Osteoblast (primary cell): ENCODE measurements around the gene SLC25A11. TPM values are rescaled to one million over a fixed set of nuclear protein-coding genes. Genes with fewer than 3 reads are reported as not detected.

Experiments
- DNase-seq: peaks from one replicate; pipeline ENCODE4 v3.0.0; 2011; ENCODE audit warnings: low spot score, mixed read lengths; ENCODE audit not compliant: insufficient read length; ENCODE audit errors: missing footprints
- H2AFZ ChIP-seq: 2 replicates; pipeline ENCODE4 v1.6.0; 2011; ENCODE audit warnings: mild to moderate bottlenecking, low read length
- H3K27ac ChIP-seq: 2 replicates; pipeline ENCODE4 v1.5.1; 2011; ENCODE audit warnings: mild to moderate bottlenecking, low read depth, low read length, moderate library complexity
- H3K27me3 ChIP-seq: 2 replicates; pipeline ENCODE4 v1.6.0; 2012; ENCODE audit warnings: mild to moderate bottlenecking, control low read depth, inconsistent platforms, low read length, moderate library complexity; ENCODE audit not compliant: insufficient read depth
- H3K36me3 ChIP-seq: 2 replicates; pipeline ENCODE4 v1.5.1; 2011; ENCODE audit warnings: mild to moderate bottlenecking, low read length, control low read depth, moderate library complexity; ENCODE audit not compliant: insufficient read depth
- H3K4me1 ChIP-seq: 2 replicates; pipeline ENCODE4 v1.5.1; 2011; ENCODE audit warnings: mild to moderate bottlenecking, low read length, control low read depth, moderate library complexity; ENCODE audit not compliant: insufficient read depth
- H3K4me2 ChIP-seq: 2 replicates; pipeline ENCODE4 v1.6.0; 2011; ENCODE audit warnings: mild to moderate bottlenecking, low read length; ENCODE audit not compliant: insufficient read depth
- H3K4me3 ChIP-seq: fragments of 200-600 bp; sonication (generic); 3 replicates; pipeline ENCODE4 v1.5.1; 2012; ENCODE audit warnings: mild to moderate bottlenecking, low read length, inconsistent platforms; ENCODE audit not compliant: insufficient read depth
- H3K79me2 ChIP-seq: 2 replicates; pipeline ENCODE4 v1.6.0; 2012; ENCODE audit warnings: mild to moderate bottlenecking, low read length, control low read depth, inconsistent platforms; ENCODE audit not compliant: insufficient read depth
- H3K9me3 ChIP-seq: 2 replicates; pipeline ENCODE4 v1.5.1; 2011; ENCODE audit warnings: low read depth, low read length, control low read depth
- H4K20me1 ChIP-seq: 2 replicates; pipeline ENCODE4 v1.6.0; 2012; ENCODE audit warnings: mild to moderate bottlenecking, low read length, control low read depth; ENCODE audit not compliant: insufficient read depth
- total RNA-seq: library from RNA; depleted of rRNA; stranded (reverse); fragments of >200 nt; gene quantifications from 2 replicates; pipeline ENCODE4 v1.2.3, GENCODE V29; 2012
- TF ChIP-seq, protein P1 (sequence below): IDR thresholded peaks from 2 replicates; pipeline ENCODE4 v1.5.1; 2011; ENCODE audit warnings: mild to moderate bottlenecking, low read depth, low read length, moderate library complexity; ENCODE audit errors: extremely low read depth

The SLC25A11 gene
- total RNA-seq, 1 donor = 47.4 TPM

DNA sequence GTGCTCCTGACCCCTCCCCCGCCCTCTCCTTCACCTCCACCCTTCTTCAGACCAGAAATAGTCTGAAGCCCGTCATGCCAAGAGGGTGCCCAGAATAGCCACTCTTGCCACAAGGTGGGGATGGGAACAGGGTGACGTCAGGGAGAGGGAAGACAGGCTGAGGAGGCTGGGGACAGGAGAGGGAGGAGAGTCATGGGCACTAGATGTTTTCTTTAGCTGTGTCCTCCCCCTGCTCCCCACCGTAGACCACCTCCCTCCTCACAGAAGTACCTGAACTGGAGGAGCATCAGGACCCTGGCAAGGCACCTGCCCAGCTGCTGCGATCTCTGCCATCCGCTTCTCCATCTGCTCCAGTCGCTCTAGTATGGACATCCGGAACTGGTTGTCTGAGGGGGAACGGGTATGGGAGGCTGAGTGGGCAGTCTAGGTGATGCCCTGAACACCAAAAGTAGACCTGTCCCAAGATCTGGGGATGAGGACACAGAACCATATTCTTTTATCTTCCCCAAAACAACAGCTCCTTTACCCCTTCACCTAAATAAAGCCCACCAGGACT, 34.3 kb upstream of the SLC25A11 start:
- Histone ChIP-seq H3K9me3 (no peaks in the 10 kb centered on the region), H3K4me3 (no peak overlapping the region), H3K79me2 (peaks cover 6% of the 10 kb centered on the region), H4K20me1 (no peaks in the 10 kb centered on the region), H3K4me2 (no peak overlapping the region), H2AFZ (no peak overlapping the region), H3K4me1 (peaks cover 12% of the 10 kb centered on the region), H3K36me3 (peaks cover 73% of the 10 kb centered on the region), H3K27ac (no peak overlapping the region), H3K27me3 (no peaks in the 10 kb centered on the region)
- DNase-seq = no peak
- TF ChIP-seq, protein P1, sequence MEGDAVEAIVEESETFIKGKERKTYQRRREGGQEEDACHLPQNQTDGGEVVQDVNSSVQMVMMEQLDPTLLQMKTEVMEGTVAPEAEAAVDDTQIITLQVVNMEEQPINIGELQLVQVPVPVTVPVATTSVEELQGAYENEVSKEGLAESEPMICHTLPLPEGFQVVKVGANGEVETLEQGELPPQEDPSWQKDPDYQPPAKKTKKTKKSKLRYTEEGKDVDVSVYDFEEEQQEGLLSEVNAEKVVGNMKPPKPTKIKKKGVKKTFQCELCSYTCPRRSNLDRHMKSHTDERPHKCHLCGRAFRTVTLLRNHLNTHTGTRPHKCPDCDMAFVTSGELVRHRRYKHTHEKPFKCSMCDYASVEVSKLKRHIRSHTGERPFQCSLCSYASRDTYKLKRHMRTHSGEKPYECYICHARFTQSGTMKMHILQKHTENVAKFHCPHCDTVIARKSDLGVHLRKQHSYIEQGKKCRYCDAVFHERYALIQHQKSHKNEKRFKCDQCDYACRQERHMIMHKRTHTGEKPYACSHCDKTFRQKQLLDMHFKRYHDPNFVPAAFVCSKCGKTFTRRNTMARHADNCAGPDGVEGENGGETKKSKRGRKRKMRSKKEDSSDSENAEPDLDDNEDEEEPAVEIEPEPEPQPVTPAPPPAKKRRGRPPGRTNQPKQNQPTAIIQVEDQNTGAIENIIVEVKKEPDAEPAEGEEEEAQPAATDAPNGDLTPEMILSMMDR = no peak

DNA sequence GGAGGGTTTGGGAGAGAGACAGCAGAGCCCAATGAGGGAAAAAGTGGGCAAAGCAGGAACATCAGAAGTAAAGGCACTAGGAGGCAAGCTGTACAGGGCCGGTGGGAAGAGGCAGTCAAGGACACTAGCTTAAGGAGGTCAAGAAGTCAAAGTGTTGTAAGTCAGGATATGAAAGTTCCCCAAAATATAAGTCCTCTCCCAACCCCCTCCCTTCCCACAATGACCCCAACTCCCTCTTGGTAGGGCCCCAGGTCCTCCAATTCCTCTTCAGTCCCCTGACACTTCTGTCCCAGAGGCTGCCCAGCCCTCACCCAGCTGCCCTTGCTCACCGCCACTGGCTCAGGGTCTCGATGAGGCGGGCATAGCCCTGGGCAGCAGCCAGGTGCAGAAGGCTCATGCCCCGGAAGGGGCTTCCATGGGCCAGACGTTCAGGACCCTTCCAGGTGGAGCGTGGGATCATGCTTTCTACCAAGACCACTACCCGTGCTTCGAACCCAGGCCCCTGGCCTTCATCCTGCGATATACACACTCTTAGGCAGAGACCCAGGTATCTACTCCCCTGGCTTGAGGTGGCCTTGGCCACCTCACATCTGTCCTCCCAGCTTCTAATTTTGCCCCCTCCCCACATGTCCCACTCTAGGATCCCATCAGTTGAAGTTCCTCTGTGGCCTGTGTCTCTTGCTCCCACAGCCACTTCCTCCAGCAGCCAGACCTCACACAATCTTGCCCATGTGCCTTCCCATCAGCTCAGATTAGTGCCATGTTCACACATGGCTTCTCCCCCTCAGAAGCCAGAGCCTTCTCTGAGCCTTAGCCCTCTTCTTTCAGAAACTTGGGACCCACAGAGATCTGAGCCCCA, 33.6 kb upstream of the SLC25A11 start:
- no peak for DNase-seq
- Histone ChIP-seq H3K79me2 (peaks cover 9% of the 10 kb centered on the region), H3K9me3 (no peaks in the 10 kb centered on the region), H2AFZ (no peak overlapping the region), H3K4me1 (peaks cover 19% of the 10 kb centered on the region), H3K36me3 (peaks cover 67% of the 10 kb centered on the region), H3K4me3 (no peak overlapping the region), H3K4me2 (no peak overlapping the region), H4K20me1 (no peaks in the 10 kb centered on the region), H3K27me3 (no peaks in the 10 kb centered on the region), H3K27ac (no peak overlapping the region)
- TF ChIP-seq, protein P1 = no peak

DNA sequence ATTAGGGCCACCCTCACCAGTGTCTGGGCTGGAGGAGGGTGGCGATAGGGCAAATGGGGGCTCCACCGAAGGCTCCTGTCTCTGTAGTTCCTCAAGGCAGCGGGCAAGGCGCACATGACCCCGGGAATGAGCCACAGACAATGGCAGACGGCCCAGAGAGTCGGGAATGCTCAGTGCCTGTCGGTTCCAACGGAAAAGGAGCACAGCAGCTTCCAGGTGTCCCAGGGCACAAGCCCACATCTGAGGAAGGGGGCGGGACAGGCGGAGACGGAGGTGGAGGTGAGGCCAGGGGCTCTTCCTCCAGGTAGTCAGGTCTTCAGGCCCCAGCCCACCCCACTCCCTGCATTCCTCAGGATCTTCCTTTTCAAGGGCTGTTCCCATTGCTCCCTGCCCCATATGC, 32.9 kb upstream of the SLC25A11 start:
- H3K4me1 ChIP-seq = peaks cover 25% of the 10 kb centered on the region
- peaks cover 11% of the 10 kb centered on the region for H3K79me2 ChIP-seq
- H3K27ac ChIP-seq = no peak overlapping the region
- H3K4me3 ChIP-seq = no peak overlapping the region
- H3K27me3 ChIP-seq = no peaks in the 10 kb centered on the region
- DNase-seq = no peak
- TF ChIP-seq, protein P1 = no peak
- no peak overlapping the region for H3K4me2 ChIP-seq
- H4K20me1 ChIP-seq = no peaks in the 10 kb centered on the region
- no peak overlapping the region for H2AFZ ChIP-seq
- peaks cover 60% of the 10 kb centered on the region for H3K36me3 ChIP-seq
- H3K9me3 ChIP-seq = no peaks in the 10 kb centered on the region

DNA sequence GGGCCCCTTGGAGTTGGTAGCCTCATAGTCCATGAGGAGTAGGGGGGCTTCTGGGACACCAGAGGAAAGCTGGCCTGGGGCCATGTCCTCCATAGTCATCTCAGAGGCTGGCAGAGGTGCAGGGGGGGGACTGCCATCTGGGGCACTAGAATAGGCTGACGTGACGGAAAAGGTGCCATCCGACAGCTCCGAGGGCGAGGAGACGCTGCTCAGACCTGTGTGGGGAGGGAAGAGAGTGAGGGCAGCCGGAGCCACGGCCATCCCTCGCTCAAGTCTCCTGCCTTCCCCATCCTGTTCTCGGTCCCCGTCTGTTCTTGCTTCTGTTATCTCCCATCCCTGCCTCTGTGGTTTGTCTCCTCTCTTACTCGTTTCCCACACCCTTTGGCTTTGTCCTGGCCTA, 32.5 kb upstream of the SLC25A11 start:
- TF ChIP-seq, protein P1 = no peak

More for the DNA sequence above, 32.5 kb upstream of the SLC25A11 start:
- H3K4me3 ChIP-seq = no peak overlapping the region
- H3K4me1 ChIP-seq = peaks cover 25% of the 10 kb centered on the region
- DNase-seq = no peak
- H3K27me3 ChIP-seq = no peaks in the 10 kb centered on the region
- H4K20me1 ChIP-seq = no peaks in the 10 kb centered on the region
- peaks cover 56% of the 10 kb centered on the region for H3K36me3 ChIP-seq
- H3K4me2 ChIP-seq = no peak overlapping the region
- no peaks in the 10 kb centered on the region for H3K9me3 ChIP-seq
- H3K79me2 ChIP-seq = peaks cover 11% of the 10 kb centered on the region
- no peak overlapping the region for H3K27ac ChIP-seq
- no peak overlapping the region for H2AFZ ChIP-seq
